Endothelial cell of umbilical vein (primary cell): ENCODE data around the gene SCAF8. TPM values are rescaled to one million over a fixed set of nuclear protein-coding genes. Genes with fewer than 3 reads are reported as not detected.

Source experiments
- BruUV-seq: library from RNA; stranded (reverse); fragments of 400-500 nt; replicated peaks from 2 replicates; lab custom pipeline; 2021; lab: Mats Ljungman, UMichigan
- CTCF ChIA-PET: fragments of 300-600, 350-600 bp; sonication (Branson Sonifier 250); formaldehyde crosslinking; loops from one replicate; lab custom pipeline; 2021; ENCODE audit warnings: antibody characterized with exemption, inconsistent platforms; lab: Charles Lee
- POLR2A ChIA-PET: fragments of 300-600, 350-600 bp; sonication (Branson Sonifier 250); formaldehyde crosslinking; loops from one replicate; lab custom pipeline; 2021; ENCODE audit warnings: antibody characterized with exemption, inconsistent platforms; lab: Charles Lee
- DNase-seq: peaks from one replicate; pipeline ENCODE4 v3.0.0-alpha.2; 2011; ENCODE audit warnings: low read depth, low spot score
- FAIRE-seq: peaks from 2 replicates; lab custom pipeline; 2011; peaks lifted over from hg19 to GRCh38; lab: Jason Lieb, UNC
- H2AFZ ChIP-seq: 2 replicates; pipeline ENCODE4 v1.6.0; 2012; ENCODE audit warnings: low read depth, low read length, control low read depth, inconsistent platforms
- H3K27ac ChIP-seq: 2 replicates; pipeline ENCODE4 v1.5.1; 2011; ENCODE audit warnings: low read depth, mild to moderate bottlenecking, control low read depth, low read length, moderate library complexity; ENCODE audit not compliant: insufficient read depth
- H3K27me3 ChIP-seq, 2 experiments: 2 replicates each; pipeline versions ENCODE4 v1.6.0 to v1.6.1; 2011; ENCODE audit warnings: low read length in 2 of 2, mixed read lengths in 1 of 2; ENCODE audit not compliant: control insufficient read depth in 2 of 2, insufficient read depth in 2 of 2
- H3K36me3 ChIP-seq, 2 experiments: 2 replicates in 1 of 2; 3 replicates in 1 of 2; pipeline ENCODE4 v1.5.1; 2011; ENCODE audit warnings: low read length in 2 of 2, mild to moderate bottlenecking in 1 of 2, moderate library complexity in 1 of 2; ENCODE audit not compliant: control insufficient read depth in 2 of 2, insufficient read depth in 2 of 2; ENCODE audit errors: extremely low read depth in 1 of 2
- H3K4me1 ChIP-seq: 3 replicates; pipeline ENCODE4 v1.5.1; 2011; ENCODE audit warnings: mild to moderate bottlenecking, low read length; ENCODE audit not compliant: control insufficient read depth, insufficient read depth; ENCODE audit errors: extremely low read depth
- H3K4me2 ChIP-seq: 2 replicates; pipeline ENCODE4 v1.6.1; 2011; ENCODE audit warnings: low read length, control low read depth, mixed read lengths; ENCODE audit not compliant: insufficient read depth
- H3K4me3 ChIP-seq, 3 experiments: fragments of 200-600 bp in 1 of 3; sonication (generic), shearing (Covaris generic) in 1 of 3; replicated peaks in 1 of 3; 2 replicates each; pipeline ENCODE4 v1.5.1; 2011 to 2016; ENCODE audit warnings: control low read depth in 3 of 3, low read length in 3 of 3, mild to moderate bottlenecking in 2 of 3, inconsistent platforms in 1 of 3, low read depth in 1 of 3, moderate library complexity in 1 of 3; ENCODE audit not compliant: insufficient read depth in 1 of 3
- H3K79me2 ChIP-seq: 2 replicates; pipeline ENCODE4 v1.6.0; 2012; ENCODE audit warnings: low read length, inconsistent platforms; ENCODE audit not compliant: control insufficient read depth, insufficient read depth
- H3K9ac ChIP-seq: replicated peaks from 2 replicates; pipeline ENCODE3; 2011; ENCODE audit warnings: low read length, control low read depth; ENCODE audit not compliant: insufficient read depth; ENCODE audit errors: extremely low read depth
- H3K9me1 ChIP-seq: replicated peaks from 3 replicates; pipeline ENCODE4 v1.6.0; 2011; ENCODE audit warnings: mild to moderate bottlenecking, low read length; ENCODE audit not compliant: control insufficient read depth, insufficient read depth; ENCODE audit errors: extremely low read depth
- H3K9me3 ChIP-seq: replicated peaks from 2 replicates; pipeline ENCODE4 v1.5.1; 2012; ENCODE audit warnings: low read length, inconsistent platforms; ENCODE audit not compliant: control insufficient read depth, insufficient read depth
- H4K20me1 ChIP-seq: replicated peaks from 2 replicates; pipeline ENCODE3; 2011; ENCODE audit warnings: mild to moderate bottlenecking, low read length; ENCODE audit not compliant: control insufficient read depth, insufficient read depth; ENCODE audit errors: extremely low read depth
- CTCF ChIP-seq, 2 donors: IDR thresholded peaks; 1 replicate in 1 of 2; 2 replicates in 1 of 2; pipeline ENCODE4 v1.5.1; 2011; ENCODE audit warnings: low read length in 2 of 2, mild to moderate bottlenecking in 2 of 2, moderate library complexity in 2 of 2, control low read depth in 1 of 2, inconsistent platforms in 1 of 2, low read depth in 1 of 2; ENCODE audit not compliant: insufficient read depth in 1 of 2; ENCODE audit errors: extremely low read depth in 1 of 2
- FOS ChIP-seq: IDR thresholded peaks from 2 replicates; pipeline ENCODE4 v1.6.1; 2011; ENCODE audit warnings: mild to moderate bottlenecking, low read length, moderate library complexity, borderline replicate concordance; ENCODE audit not compliant: insufficient read depth
- GATA2 ChIP-seq: IDR thresholded peaks from 2 replicates; pipeline ENCODE4 v1.7.0; 2011; ENCODE audit warnings: low read depth, mild to moderate bottlenecking, moderate library complexity, mixed read lengths, low read length; ENCODE audit not compliant: insufficient read length, insufficient read depth
- JUN ChIP-seq: IDR thresholded peaks from 2 replicates; pipeline ENCODE4 v1.6.1; 2011; ENCODE audit warnings: borderline replicate concordance, low read depth; ENCODE audit not compliant: insufficient read length, insufficient read depth
- MAX ChIP-seq: IDR thresholded peaks from 2 replicates; pipeline ENCODE4 v1.6.1; 2011; ENCODE audit not compliant: insufficient read depth, insufficient read length
- MYC ChIP-seq: IDR thresholded peaks from one replicate; pipeline ENCODE4 v1.6.1; 2011; ENCODE audit warnings: mild to moderate bottlenecking, low read depth, low read length
- POLR2AphosphoS5 ChIP-seq: IDR thresholded peaks from 2 replicates; pipeline ENCODE4 v1.6.1; 2012; ENCODE audit warnings: low read depth, mild to moderate bottlenecking, control low read depth, low read length, moderate library complexity; ENCODE audit not compliant: insufficient read depth
- dilution Hi-C: fragments of 300-500 bp; cut with MboI; formaldehyde crosslinking; loops from one replicate; pipeline ENCODE4 v1.15.0; 2019; ENCODE audit warnings: low sequenced_read_pairs; ENCODE audit not compliant: extremely low pct_ligation_motif_present
- intact Hi-C: fragments of 100-400 bp; cut with micrococcal nuclease; formaldehyde crosslinking; loops from one replicate; pipeline ENCODE4 v1.10.0; 2022
- polyA plus RNA-seq, 4 experiments: library from polyadenylated mRNA; depleted of rRNA in 3 of 4; stranded (reverse) in 3 of 4; unstranded in 1 of 4; fragments of >200 nt; gene quantifications; 2 replicates each; pipeline versions ENCODE4 v1.2.1 to v1.2.3, GENCODE V29; 2011 to 2012; ENCODE audit warnings: missing spikeins in 1 of 4
- total RNA-seq: library from RNA; stranded (reverse); gene quantifications from 2 replicates; pipeline ENCODE4 v1.2.3, GENCODE V29; 2021

SCAF8 gene
- total and polyA plus RNA-seq, 2 donors (not counting 3 experiments of a cell fraction or from before 2014, with no cell fraction given), result 11.7 to 37.8 TPM

- no peak for TF ChIP-seq JUN
- TF ChIP-seq MYC, result no peak
- no peak for TF ChIP-seq FOS
- TF ChIP-seq MAX, result no peak
- TF ChIP-seq POLR2AphosphoS5, result no peak
- no peak for TF ChIP-seq GATA2
- peak; percentile 53 to 54 for TF ChIP-seq CTCF (IDR thresholded peaks at IDR 0.05; ENCODE audit: extremely low read depth in 1 of 2, insufficient read depth in 1 of 2, low read depth in 1 of 2, low read length in 2 of 2)
Measured at GRCh38 chr6:154868143-154868594, 135.0 kb downstream of the SCAF8 start.

More at GRCh38 chr6:154868143-154868594, 135.0 kb downstream of the SCAF8 start:
- Histone ChIP-seq H3K27me3 (no peaks in the 10 kb centered on the region), H3K9me1 (no peaks in the 10 kb centered on the region), H3K9me3 (no peaks in the 10 kb centered on the region), H2AFZ (no peak overlapping the region), H3K9ac (no peak overlapping the region), H4K20me1 (no peaks in the 10 kb centered on the region), H3K4me3 (no peak overlapping the region), H3K36me3 (no peaks in the 10 kb centered on the region), H3K4me2 (no peak overlapping the region), H3K79me2 (peaks cover 4% of the 10 kb centered on the region), H3K27ac (no peak overlapping the region), H3K4me1 (no peaks in the 10 kb centered on the region)
- ChIA-PET POLR2A (no interaction called here), CTCF (interaction anchor here (0.6 to 2.9 kb wide), 74 partner anchors 9 to 671 kb away, joined by 3 to 63 read pairs (median 4); no protein-coding TSS in a partner anchor)
- dilution Hi-C loops, result no loop called here
- BruUV-seq, result no TSS peak
- intact Hi-C loops, result loop anchor here (1.0 to 5.0 kb wide), 5 partner anchors 60 to 447 kb away; partner anchors contain the start of gene TFB1M
- no peak for FAIRE-seq
- peak; percentile 57 for DNase-seq
